A673 (cell line): ENCODE data around the gene TMEM163. TPM values are rescaled to one million over a fixed set of nuclear protein-coding genes. Genes with fewer than 3 reads are reported as not detected.

Experiments used
- BruUV-seq: library from RNA; stranded (reverse); fragments of 400-500 nt; replicated peaks from 2 replicates; lab custom pipeline; 2021; lab: Mats Ljungman, UMichigan
- CTCF ChIA-PET: fragments of 300-600 bp; sonication (Branson Sonifier 250); formaldehyde crosslinking; loops from one replicate; lab custom pipeline; 2022; ENCODE audit warnings: antibody characterized with exemption; lab: Charles Lee
- POLR2A ChIA-PET: fragments of 300-600 bp; sonication (Branson Sonifier 250); formaldehyde crosslinking; loops from one replicate; lab custom pipeline; 2022; ENCODE audit warnings: antibody characterized with exemption; ENCODE audit not compliant: low non-redundant PET; lab: Charles Lee
- DNase-seq: peaks from one replicate; pipeline ENCODE4 v3.0.0-alpha.2; 2015; ENCODE audit warnings: low spot score
- H3K27ac ChIP-seq: fragments of 200-600 bp; sonication (generic); 2 replicates; pipeline ENCODE4 v1.5.1; 2016; ENCODE audit warnings: mixed run types, low read depth, mild to moderate bottlenecking, mixed read lengths, antibody characterized with exemption, low read length; ENCODE audit not compliant: poor library complexity, severe bottlenecking
- H3K27me3 ChIP-seq: fragments of 200-600 bp; sonication (generic); replicated peaks from 2 replicates; pipeline ENCODE4 v1.6.1; 2017; ENCODE audit warnings: mixed run types, low read depth, mild to moderate bottlenecking, mixed read lengths, antibody characterized with exemption, low read length; ENCODE audit not compliant: insufficient read depth, poor library complexity
- H3K36me3 ChIP-seq: fragments of 200-600 bp; sonication (generic); 2 replicates; pipeline ENCODE4 v1.6.1; 2016; ENCODE audit warnings: mixed run types, mild to moderate bottlenecking, mixed read lengths, antibody characterized with exemption, low read length; ENCODE audit not compliant: insufficient read depth, poor library complexity, severe bottlenecking
- H3K4me1 ChIP-seq: fragments of 200-600 bp; sonication (generic); 2 replicates; pipeline ENCODE4 v1.6.1; 2017; ENCODE audit warnings: mixed run types, mild to moderate bottlenecking, mixed read lengths, antibody characterized with exemption, low read length; ENCODE audit not compliant: insufficient read depth, poor library complexity, severe bottlenecking
- H3K4me3 ChIP-seq: fragments of 200-600 bp; sonication (generic); 2 replicates; pipeline ENCODE4 v1.5.1; 2016; ENCODE audit warnings: low read depth, mixed run types, mild to moderate bottlenecking, mixed read lengths, low read length; ENCODE audit not compliant: poor library complexity, severe bottlenecking
- H3K9me3 ChIP-seq: fragments of 200-600 bp; sonication (generic); 2 replicates; pipeline ENCODE4 v1.6.1; 2016; ENCODE audit warnings: mixed run types, low read depth, mild to moderate bottlenecking, mixed read lengths, antibody characterized with exemption, low read length; ENCODE audit not compliant: poor library complexity, severe bottlenecking
- EZH2 ChIP-seq: fragments of 200-600 bp; sonication (generic); IDR thresholded peaks from 2 replicates; pipeline ENCODE4 v1.6.1; 2017; ENCODE audit warnings: borderline replicate concordance, low read depth, mild to moderate bottlenecking, mixed read lengths, antibody characterized with exemption, low read length; ENCODE audit not compliant: poor library complexity, severe bottlenecking
- intact Hi-C: fragments of 100-400 bp; cut with micrococcal nuclease; formaldehyde crosslinking; loops from one replicate; pipeline ENCODE4 v1.10.0; 2022; ENCODE audit not compliant: unreplicated experiment
- total RNA-seq: library from RNA; stranded (reverse); gene quantifications from 2 replicates; pipeline ENCODE4 v1.2.3, GENCODE V29; 2021
- TF ChIP-seq, protein P1 (sequence below): fragments of 300-800, 200-600 bp; sonication (generic); conservative IDR thresholded peaks from 2 replicates; pipeline ENCODE4 v1.5.1; 2017; ENCODE audit warnings: low read depth, mild to moderate bottlenecking, antibody characterized with exemption, low read length, moderate library complexity, mixed read lengths

TMEM163 gene
- total RNA-seq, 1 experiment from 2014 or later: not detected

DNA sequence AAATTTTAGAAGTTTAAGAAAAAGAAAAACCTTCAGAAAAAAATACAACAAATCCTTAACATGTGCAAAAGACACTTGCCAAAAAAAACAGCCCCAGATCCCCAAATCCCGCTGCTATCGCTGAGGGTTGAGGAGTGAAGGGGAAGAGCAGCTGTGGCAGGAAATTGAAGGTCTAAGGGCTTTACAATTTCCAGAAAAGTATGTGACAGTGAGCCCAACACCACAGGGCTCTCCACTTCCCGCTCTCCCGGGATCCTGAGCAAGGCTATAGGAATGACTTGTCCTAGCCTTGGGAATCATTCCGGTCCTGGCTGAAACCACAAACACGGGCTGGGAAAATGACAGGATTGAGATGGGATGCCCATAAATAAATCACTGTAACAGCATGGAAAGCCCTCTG, 191.4 kb downstream of the TMEM163 start:
- H3K36me3 ChIP-seq: no peaks in the 10 kb centered on the region
- no peak for DNase-seq
- H3K27me3 ChIP-seq: peaks cover 35% of the 10 kb centered on the region
- no peaks in the 10 kb centered on the region for H3K4me1 ChIP-seq
- intact Hi-C loops: no loop called here
- POLR2A ChIA-PET: no interaction called here
- no peaks in the 10 kb centered on the region for H3K9me3 ChIP-seq
- TF ChIP-seq, protein P1, sequence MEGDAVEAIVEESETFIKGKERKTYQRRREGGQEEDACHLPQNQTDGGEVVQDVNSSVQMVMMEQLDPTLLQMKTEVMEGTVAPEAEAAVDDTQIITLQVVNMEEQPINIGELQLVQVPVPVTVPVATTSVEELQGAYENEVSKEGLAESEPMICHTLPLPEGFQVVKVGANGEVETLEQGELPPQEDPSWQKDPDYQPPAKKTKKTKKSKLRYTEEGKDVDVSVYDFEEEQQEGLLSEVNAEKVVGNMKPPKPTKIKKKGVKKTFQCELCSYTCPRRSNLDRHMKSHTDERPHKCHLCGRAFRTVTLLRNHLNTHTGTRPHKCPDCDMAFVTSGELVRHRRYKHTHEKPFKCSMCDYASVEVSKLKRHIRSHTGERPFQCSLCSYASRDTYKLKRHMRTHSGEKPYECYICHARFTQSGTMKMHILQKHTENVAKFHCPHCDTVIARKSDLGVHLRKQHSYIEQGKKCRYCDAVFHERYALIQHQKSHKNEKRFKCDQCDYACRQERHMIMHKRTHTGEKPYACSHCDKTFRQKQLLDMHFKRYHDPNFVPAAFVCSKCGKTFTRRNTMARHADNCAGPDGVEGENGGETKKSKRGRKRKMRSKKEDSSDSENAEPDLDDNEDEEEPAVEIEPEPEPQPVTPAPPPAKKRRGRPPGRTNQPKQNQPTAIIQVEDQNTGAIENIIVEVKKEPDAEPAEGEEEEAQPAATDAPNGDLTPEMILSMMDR: no peak
- TF ChIP-seq EZH2: no peak
- no peak overlapping the region for H3K27ac ChIP-seq
- CTCF ChIA-PET: no interaction called here
- no TSS peak for BruUV-seq
- no peak overlapping the region for H3K4me3 ChIP-seq

DNA sequence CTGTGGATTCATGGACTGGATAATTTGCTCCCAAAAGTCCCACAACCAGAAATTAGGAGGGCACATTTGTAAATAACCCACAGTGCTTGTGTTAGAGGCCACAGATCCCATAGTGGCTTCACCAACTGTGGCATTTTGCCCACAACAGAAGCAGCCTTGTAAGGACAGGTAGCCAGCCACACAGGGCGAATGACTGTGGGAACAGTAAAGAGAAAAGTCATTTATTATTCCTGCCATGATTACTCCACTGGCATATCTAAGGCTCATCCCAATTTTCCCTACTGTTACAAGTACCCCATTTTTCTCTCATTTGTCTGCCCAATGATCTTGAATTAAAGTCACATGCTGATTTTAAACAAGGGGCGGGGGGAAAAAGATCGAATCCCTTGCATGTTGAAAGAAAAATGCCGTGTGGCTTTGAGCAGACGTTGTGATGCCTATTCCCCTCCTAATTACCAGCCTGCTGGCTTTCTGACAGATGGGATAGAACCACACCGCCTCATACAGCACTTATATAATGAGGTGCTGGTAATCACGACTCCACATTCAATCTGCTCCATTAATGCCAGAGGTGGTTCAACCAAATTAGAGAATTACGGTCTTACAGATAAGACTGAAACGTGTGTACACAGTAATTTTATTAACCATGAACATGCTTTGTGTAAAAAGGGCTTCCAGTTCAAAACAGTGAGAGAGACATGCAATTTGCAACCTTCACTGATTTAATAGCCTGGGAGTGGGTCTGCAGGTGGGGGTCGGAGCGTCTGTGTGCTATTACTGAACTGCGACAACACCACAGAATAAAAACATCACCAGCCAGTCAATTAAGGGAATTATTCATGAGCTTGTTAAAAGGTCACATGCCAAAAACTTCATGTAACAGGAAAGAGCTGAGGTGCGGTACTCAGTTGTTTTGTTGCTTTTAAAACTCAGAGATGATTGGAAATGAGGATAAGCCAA, 196.0 kb downstream of the TMEM163 start:
- TF ChIP-seq, protein P1: no peak
- TF ChIP-seq EZH2: no peak
- CTCF ChIA-PET: no interaction called here
- DNase-seq: no peak

DNA sequence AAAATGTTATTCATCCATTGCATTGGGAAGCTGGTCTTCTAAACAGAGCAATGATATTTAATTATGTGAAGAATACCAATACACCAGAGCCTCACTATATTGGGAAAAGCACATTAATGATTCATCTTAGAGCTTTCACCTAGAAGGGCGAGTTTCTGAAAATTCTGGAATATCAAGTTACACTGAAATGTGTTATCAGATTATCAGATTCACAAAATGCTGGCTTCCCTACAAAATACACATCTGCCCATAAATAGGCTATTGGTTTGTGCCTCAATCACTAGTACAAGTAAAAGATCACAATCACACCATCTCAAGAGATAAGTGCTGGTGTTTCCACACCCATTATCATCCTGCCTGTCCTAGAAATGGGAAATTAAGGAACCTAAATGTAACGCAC, 200.7 kb downstream of the TMEM163 start:
- BruUV-seq: no TSS peak

More for the DNA sequence above, 196.0 kb downstream of the TMEM163 start:
- Histone ChIP-seq H3K4me1 (no peaks in the 10 kb centered on the region), H3K4me3 (no peak overlapping the region), H3K27me3 (peaks cover 38% of the 10 kb centered on the region), H3K9me3 (no peaks in the 10 kb centered on the region), H3K27ac (no peak overlapping the region), H3K36me3 (no peaks in the 10 kb centered on the region)
- intact Hi-C loops: no loop called here
- BruUV-seq: no TSS peak
- POLR2A ChIA-PET: no interaction called here

More for the DNA sequence above, 200.7 kb downstream of the TMEM163 start:
- POLR2A ChIA-PET: no interaction called here
- no peak overlapping the region for H3K27ac ChIP-seq
- CTCF ChIA-PET: no interaction called here
- no peaks in the 10 kb centered on the region for H3K9me3 ChIP-seq
- TF ChIP-seq, protein P1: no peak
- TF ChIP-seq EZH2: no peak
- H3K36me3 ChIP-seq: no peaks in the 10 kb centered on the region
- peaks cover 17% of the 10 kb centered on the region for H3K27me3 ChIP-seq
- intact Hi-C loops: no loop called here
- H3K4me1 ChIP-seq: no peaks in the 10 kb centered on the region
- no peak for DNase-seq
- H3K4me3 ChIP-seq: no peak overlapping the region
